DOHH2 (cell line): ENCODE data around the gene IGF2BP1.

Experiments
- H3F3A ChIP-seq: fragments of 200-600 bp; sonication (generic), shearing (Covaris generic); 2 replicates; pipeline ENCODE4 v1.6.0; 2016; ENCODE audit warnings: antibody characterized with exemption, mild to moderate bottlenecking; ENCODE audit not compliant: control insufficient read depth, insufficient read depth
- H3K27ac ChIP-seq: fragments of 200-600 bp; sonication (generic); 2 replicates; pipeline ENCODE4 v1.5.1; 2014; ENCODE audit warnings: low read depth, mild to moderate bottlenecking, low read length, moderate library complexity
- H3K27me3 ChIP-seq: fragments of 200-600 bp; sonication (generic); 2 replicates; pipeline ENCODE4 v1.6.1; 2014; ENCODE audit warnings: mild to moderate bottlenecking, low read length, mixed read lengths; ENCODE audit not compliant: control insufficient read depth
- H3K36me3 ChIP-seq: fragments of 200-600 bp; sonication (generic); 2 replicates; pipeline ENCODE4 v1.6.1; 2014; ENCODE audit warnings: mild to moderate bottlenecking, low read length, moderate library complexity, mixed read lengths; ENCODE audit not compliant: control insufficient read depth
- H3K4me1 ChIP-seq: fragments of 200-600 bp; sonication (generic); 2 replicates; pipeline ENCODE4 v1.6.1; 2014; ENCODE audit warnings: mild to moderate bottlenecking, low read length, mixed read lengths; ENCODE audit not compliant: control insufficient read depth
- H3K4me2 ChIP-seq: fragments of 200-600 bp; sonication (generic); 2 replicates; pipeline ENCODE4 v1.6.0; 2014; ENCODE audit warnings: mild to moderate bottlenecking, low read length, moderate library complexity
- H3K4me3 ChIP-seq: fragments of 200-600 bp; sonication (generic); 2 replicates; pipeline ENCODE4 v1.5.1; 2014; ENCODE audit warnings: mild to moderate bottlenecking, low read length, mixed read lengths
- H3K79me2 ChIP-seq: fragments of 200-600 bp; sonication (generic); 2 replicates; pipeline ENCODE4 v1.6.1; 2014; ENCODE audit warnings: mild to moderate bottlenecking, low read length, mixed read lengths; ENCODE audit not compliant: control insufficient read depth
- H3K9me2 ChIP-seq: fragments of 200-600 bp; sonication (generic); replicated peaks from 2 replicates; pipeline ENCODE4 v1.6.1; 2014; ENCODE audit warnings: mild to moderate bottlenecking, low read length, mixed read lengths; ENCODE audit not compliant: control insufficient read depth
- H3K9me3 ChIP-seq: fragments of 200-600 bp; sonication (generic); 2 replicates; pipeline ENCODE4 v1.6.1; 2014; ENCODE audit warnings: antibody characterized with exemption, low read length, mixed read lengths; ENCODE audit not compliant: control insufficient read depth, insufficient read depth
- H4K20me1 ChIP-seq: fragments of 200-600 bp; sonication (generic); 2 replicates; pipeline ENCODE4 v1.6.0; 2014; ENCODE audit warnings: low read depth, mild to moderate bottlenecking, antibody characterized with exemption, low read length, moderate library complexity; ENCODE audit not compliant: control insufficient read depth, insufficient read depth
- CTCF ChIP-seq: fragments of 200-600 bp; sonication (generic); IDR thresholded peaks from one replicate; pipeline ENCODE4 v1.5.1; 2014; ENCODE audit warnings: antibody characterized with exemption, mild to moderate bottlenecking, low read depth, low read length; ENCODE audit not compliant: poor library complexity, severe bottlenecking
- EZH2phosphoT487 ChIP-seq: fragments of 200-600 bp; sonication (generic); IDR thresholded peaks from 2 replicates; pipeline ENCODE4 v1.6.1; 2017; ENCODE audit warnings: borderline replicate concordance, mild to moderate bottlenecking, antibody characterized with exemption, low read length, moderate library complexity, mixed read lengths

The IGF2BP1 gene

DNA sequence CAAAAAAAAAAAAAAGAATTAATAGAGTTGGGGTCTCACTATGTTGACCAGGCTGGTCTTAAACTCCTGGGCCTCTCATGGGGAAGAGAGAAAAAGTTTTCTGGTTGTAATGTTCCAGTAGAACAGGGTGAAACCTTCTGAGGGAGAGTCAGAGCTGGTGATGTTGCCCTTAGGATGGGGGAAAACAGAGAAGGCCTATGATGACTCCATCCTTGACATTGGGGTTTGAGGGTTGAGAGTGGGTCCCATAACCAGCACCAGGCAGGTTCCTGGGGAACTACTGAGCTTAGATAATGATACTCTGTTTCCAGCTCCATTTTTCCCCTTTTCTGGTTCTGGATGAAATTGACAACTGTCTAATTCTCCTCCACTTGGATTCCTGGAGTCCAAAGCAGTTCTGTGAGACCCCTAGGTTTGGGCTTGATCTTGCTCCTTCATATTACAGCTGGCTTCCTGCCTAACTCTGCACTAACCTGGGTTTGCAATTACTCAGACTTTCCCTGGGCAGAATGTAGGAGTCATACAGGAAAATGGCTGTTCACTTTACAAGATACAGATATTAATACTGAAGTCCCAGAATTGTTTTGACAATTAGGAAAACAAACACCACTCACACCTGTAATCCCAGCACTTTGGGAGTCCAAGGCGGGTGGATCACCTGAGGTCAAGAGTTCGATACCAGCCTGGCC, 72.5 kb downstream of the IGF2BP1 start:
- Histone ChIP-seq H3K9me3 (no peaks in the 10 kb centered on the region), H3K4me2 (no peak overlapping the region), H3K27me3 (no peaks in the 10 kb centered on the region), H4K20me1 (no peaks in the 10 kb centered on the region), H3K27ac (no peak overlapping the region), H3K4me1 (peaks cover 5% of the 10 kb centered on the region; the same call in 1 of the 2 replicates), H3K79me2 (no peaks in the 10 kb centered on the region), H3F3A (no peaks in the 10 kb centered on the region), H3K9me2 (no peaks in the 10 kb centered on the region), H3K36me3 (no peaks in the 10 kb centered on the region), H3K4me3 (no peak overlapping the region)
- TF ChIP-seq EZH2phosphoT487 (no peak), CTCF (no peak)

DNA sequence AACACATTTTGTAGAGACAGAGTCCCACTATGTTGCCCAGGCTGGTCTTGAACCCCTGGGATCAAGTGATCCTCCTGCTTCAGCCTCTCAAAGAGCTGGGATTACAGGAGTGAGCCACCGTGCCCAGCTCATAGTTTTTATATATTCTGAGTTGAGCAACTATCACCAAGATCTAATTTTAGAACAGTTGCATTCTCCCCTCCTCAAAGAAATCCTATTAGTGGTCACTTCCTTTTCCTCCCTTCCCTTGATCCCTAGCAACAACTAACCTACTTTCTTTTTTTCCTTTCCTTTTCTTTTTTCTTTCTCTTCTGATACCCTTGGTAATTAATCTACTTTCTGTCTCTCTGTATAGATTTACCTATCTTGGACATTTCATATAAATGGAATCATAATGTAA, 73.9 kb downstream of the IGF2BP1 start:
- no peaks in the 10 kb centered on the region for H3K36me3 ChIP-seq
- no peak overlapping the region for H3K4me3 ChIP-seq
- H4K20me1 ChIP-seq = no peaks in the 10 kb centered on the region
- no peak for TF ChIP-seq EZH2phosphoT487
- no peak for TF ChIP-seq CTCF
- no peaks in the 10 kb centered on the region for H3K9me3 ChIP-seq
- H3K4me1 ChIP-seq = peaks cover 5% of the 10 kb centered on the region; the same call in 1 of the 2 replicates
- no peaks in the 10 kb centered on the region for H3K9me2 ChIP-seq
- H3K79me2 ChIP-seq = no peaks in the 10 kb centered on the region
- H3F3A ChIP-seq = no peaks in the 10 kb centered on the region
- H3K4me2 ChIP-seq = no peak overlapping the region
- H3K27me3 ChIP-seq = peaks cover 6% of the 10 kb centered on the region; the same call in 1 of the 2 replicates
- H3K27ac ChIP-seq = no peak overlapping the region

DNA sequence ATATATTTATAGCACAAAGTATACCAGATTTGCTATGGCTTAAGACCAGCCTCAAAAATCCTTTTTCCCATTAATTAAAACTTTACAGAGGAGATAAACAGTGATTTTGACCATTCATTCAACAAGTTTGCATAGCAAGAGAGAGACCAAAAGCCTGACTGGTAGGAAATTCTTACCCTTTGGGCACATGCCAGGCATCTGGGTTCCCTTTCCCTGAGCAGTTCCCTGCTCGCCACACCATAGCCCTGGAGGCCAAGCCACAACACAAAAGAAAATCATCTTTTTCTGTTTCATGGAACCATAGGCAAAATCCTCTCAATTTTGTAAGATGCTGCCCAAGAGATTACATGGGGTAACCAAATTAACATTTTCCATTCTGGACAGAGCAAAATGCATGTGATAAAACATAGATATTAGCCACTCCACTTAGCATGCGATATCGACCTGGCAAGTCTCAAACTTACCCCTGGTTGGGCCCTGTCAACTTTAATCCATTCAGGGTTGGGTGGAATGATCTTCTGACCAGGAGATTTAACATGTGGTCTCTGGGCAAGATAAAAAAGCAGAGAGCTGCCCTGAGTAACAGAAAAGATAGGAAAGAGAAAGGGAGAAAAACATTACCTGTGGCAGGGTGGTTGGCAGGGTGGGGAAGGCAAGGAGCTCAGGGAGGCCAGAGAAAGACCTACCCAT, 77.8 kb downstream of the IGF2BP1 start:
- TF ChIP-seq CTCF = no peak
- no peak for TF ChIP-seq EZH2phosphoT487
- Histone ChIP-seq H3K4me2 (no peak overlapping the region), H3K4me1 (no peaks in the 10 kb centered on the region), H3K27ac (no peak overlapping the region), H3K9me2 (no peaks in the 10 kb centered on the region), H3K4me3 (no peak overlapping the region), H3K9me3 (no peaks in the 10 kb centered on the region), H4K20me1 (no peaks in the 10 kb centered on the region), H3K36me3 (no peaks in the 10 kb centered on the region), H3K79me2 (no peaks in the 10 kb centered on the region), H3F3A (no peaks in the 10 kb centered on the region), H3K27me3 (peaks cover 9% of the 10 kb centered on the region; the same call in 1 of the 2 replicates)
